ENCODE measurements around the gene ARHGAP6. TPM values are rescaled to one million over a fixed set of nuclear protein-coding genes. Genes with fewer than 3 reads are reported as not detected.

Gene ARHGAP6, protein sequence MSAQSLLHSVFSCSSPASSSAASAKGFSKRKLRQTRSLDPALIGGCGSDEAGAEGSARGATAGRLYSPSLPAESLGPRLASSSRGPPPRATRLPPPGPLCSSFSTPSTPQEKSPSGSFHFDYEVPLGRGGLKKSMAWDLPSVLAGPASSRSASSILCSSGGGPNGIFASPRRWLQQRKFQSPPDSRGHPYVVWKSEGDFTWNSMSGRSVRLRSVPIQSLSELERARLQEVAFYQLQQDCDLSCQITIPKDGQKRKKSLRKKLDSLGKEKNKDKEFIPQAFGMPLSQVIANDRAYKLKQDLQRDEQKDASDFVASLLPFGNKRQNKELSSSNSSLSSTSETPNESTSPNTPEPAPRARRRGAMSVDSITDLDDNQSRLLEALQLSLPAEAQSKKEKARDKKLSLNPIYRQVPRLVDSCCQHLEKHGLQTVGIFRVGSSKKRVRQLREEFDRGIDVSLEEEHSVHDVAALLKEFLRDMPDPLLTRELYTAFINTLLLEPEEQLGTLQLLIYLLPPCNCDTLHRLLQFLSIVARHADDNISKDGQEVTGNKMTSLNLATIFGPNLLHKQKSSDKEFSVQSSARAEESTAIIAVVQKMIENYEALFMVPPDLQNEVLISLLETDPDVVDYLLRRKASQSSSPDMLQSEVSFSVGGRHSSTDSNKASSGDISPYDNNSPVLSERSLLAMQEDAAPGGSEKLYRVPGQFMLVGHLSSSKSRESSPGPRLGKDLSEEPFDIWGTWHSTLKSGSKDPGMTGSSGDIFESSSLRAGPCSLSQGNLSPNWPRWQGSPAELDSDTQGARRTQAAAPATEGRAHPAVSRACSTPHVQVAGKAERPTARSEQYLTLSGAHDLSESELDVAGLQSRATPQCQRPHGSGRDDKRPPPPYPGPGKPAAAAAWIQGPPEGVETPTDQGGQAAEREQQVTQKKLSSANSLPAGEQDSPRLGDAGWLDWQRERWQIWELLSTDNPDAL (N-terminal part only)
- polyA plus RNA-seq (ENCODE audit: insufficient read length) = 15.0 TPM
- long read RNA-seq, donor 1, partial matches to known transcripts = 0 of 1 reads
- long read RNA-seq, donor 1, other reads (novel, unspliced or antisense) = 0 of 1 reads
- long read RNA-seq, donor 2, partial matches to known transcripts = 6 of 6 reads
- long read RNA-seq, donor 2, other reads (novel, unspliced or antisense) = 0 of 6 reads
- long read RNA-seq, donor 3 = 0 reads
- long read RNA-seq, donor 4 = 0 reads
- long read RNA-seq, donor 5 = 0 reads
- long read RNA-seq, donor 6 = 0 reads
- long read RNA-seq, donor 7, partial matches to known transcripts = 0 of 1 reads
- long read RNA-seq, donor 7, other reads (novel, unspliced or antisense) = 0 of 1 reads
- long read RNA-seq, donor 8, partial matches to known transcripts = 5 of 6 reads
- long read RNA-seq, donor 8, other reads (novel, unspliced or antisense) = 0 of 6 reads

DNA sequence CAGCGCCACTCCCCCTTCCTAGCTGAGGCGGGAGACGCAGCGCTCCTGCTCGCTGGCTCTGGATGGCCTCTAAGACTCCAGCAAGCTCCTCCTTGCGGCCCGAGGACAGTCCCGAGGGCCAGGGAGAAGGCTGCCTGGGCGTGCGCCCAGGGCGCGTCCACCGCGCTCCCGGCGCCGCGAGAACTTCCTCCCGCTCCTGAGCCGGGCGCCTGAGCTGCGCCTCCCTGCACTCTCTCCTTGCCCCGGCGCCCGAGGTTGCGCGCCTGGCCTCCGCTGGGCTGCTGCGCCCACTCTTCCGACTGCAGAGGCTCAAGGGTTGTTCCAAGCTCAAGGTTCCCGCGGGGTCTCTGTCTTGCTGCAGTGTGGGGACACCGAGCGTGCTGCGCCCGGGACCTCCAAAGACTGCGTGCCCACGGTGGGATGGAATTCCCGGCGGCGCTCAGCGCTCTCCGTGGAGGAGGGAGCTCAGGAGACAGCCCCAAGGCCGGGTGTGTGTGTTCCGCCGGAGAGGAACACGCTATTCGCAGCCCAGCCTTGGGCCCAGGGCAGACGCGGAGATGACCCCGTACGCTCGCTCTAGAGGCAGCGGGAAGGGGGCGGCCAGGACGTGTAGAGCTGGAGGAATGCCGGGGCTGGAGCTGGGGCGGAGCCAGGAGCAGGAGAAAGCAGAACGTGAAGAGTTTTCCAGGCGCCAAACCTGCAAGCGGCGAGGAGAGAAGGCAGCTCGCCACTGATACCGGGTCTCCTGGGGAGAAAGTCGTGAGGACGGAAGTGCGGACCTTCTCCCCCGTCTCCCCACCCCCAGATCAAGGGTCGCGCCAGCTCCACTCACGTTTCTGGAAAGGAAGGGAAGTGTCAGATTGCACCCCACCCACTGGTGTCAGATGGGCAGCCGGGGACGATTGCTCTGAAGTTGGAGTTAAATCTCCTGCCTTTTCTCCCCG lies at the start of gene ARHGAP6:
Gene ARHGAP6 (minus strand): TSS at position 753 of the 944 bp plus-strand sequence. CDS start 1,092 bp downstream, outside the sequence.
- no peak for DNase-seq

DNA sequence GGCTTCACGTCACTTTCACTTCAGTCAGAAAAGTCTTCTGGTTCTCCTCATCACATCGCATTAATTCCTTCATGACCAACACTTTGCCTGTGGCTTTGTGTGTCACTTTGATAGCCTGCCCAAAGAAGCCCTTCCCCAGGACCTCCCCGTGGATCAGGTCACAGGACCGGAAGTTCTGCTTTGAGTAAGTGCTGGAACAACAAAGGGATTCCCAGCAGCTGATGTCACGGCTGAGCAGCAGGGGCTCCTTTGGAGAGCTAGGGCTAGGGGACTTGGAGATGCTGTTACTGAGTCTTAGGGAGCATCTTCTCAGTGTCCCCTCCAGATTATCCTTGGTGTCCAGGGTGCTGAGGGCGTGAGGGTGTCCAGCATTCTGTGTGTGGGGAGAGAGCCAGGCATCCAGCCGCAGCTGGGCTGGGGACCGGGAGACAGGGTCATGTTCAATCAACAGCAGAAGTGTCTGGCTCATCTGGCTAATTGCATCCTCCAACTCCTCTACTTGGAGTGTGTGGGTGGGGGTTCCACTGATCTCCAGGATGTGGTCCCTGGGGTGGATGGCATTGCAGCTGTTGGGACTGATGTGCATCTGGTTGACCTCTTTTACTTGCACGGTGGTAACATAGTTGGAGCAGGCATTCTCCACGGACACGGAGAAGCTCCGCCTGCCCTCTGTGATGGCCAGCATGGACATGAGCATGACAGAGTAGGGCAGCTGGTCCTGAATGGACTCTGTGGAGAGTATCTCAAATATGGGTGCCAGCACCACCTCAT lies 39.2 kb upstream of the ARHGAP6 start:
- no peak for DNase-seq

DNA sequence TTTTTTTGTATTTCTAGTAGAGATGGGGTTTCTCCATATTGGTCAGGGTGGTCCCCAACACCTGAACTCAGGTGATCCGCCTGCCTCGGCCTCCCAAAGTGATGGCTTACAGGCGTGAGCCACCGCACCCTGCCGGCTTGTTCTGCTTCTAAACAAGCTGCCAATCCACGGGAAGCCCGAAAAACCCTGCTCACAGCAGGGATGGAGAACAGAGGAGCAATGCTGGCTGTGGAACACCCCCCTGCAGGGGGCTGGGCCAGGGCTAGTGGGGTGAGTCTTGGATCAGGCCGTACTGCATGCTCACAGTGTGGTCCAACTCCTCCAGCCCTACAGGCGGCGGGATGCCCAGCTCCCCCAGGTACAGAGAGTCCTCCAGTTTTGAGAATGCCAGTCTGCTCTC lies 38.1 kb upstream of the ARHGAP6 start:
- DNase-seq = no peak

DNA sequence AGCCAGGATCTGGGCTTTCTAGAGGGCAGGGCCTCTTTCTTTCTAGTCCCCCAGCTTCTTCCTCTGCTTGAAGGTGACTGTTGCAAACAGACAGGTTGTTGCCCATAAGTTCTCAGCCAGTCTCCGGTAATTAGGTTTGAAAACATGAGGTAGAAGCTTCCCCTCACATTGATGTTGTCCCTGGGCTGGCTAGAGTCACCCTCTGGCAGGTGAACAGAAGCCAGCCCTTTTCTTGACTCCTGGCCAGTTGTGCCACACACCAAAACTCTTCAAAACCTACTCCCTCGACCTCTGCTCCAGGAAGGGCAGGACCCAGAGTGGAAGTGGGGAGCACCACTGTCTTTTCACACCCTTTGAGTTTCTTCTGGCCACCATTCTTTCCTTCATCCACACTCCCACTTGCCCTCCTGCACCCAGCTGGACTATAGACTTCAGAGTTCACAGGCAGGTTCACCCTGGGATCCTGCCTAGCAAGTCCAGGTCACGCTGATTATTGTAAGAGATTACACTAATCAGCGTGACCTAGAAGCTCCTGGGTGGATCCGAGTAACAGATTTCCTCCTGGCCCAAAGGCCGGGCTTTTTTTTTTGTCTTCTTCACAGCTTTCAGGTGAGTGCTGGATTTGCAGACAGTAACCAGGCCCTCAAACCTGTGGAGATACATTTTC lies 37.4 kb upstream of the ARHGAP6 start:
- no peak for DNase-seq

DNA sequence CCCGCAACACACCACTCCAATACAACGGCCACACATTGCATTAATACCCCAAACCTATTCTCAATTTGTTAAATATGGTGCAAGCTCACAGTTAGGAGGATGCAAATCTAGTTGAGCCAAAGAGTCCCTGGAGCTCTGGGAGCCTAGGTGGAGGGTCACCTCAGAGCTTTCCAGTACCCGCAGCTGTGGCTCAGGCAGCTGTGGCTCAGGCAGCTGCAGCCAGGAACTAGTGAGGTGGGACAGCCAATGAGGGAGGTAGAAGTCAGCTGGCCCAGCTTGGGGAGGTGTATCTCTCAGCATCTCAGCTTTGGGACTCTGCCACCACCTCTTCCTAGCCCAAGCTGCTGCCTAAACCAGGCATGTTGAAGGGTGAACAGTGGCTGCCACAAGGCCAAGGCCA lies 36.7 kb upstream of the ARHGAP6 start:
- no peak for DNase-seq

DNA sequence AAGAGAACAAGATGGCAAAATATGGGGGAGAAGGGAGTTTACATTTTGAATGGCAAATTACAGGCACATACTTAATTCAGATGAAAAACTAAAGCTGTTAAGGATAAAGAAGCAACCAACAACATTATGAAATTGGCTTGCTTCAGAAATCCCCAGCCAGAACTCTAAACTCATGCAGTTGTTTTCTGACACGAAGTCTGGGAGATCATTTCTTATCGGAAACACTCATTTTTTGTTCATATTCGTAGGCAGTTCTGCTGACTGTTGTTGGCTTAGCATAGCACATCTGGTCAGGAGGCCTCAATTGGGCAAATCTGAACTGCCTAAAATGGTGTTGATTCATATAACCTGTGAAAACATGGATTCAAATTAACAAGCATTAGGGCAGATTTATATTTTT lies 33.0 kb upstream of the ARHGAP6 start:
- DNase-seq = no peak

DNA sequence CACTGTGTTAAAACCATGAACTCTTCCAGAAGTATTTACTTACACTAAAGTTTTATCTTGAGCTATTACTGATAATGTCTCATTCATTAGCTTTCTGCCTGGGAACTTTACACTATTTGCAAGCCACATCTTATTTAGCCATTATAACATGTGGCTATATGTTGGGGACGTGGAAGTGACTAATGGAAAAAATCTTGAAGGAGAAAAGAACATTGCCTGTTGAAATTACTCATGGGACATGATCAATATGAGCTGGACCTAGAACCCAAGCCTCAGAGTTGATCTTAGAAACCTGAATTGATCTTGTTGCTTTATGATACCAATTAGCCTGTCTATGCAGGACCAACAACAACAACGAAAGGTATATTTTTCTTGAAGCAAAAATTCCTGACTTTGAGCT lies 22.5 kb upstream of the ARHGAP6 start:
- DNase-seq = no peak

DNA sequence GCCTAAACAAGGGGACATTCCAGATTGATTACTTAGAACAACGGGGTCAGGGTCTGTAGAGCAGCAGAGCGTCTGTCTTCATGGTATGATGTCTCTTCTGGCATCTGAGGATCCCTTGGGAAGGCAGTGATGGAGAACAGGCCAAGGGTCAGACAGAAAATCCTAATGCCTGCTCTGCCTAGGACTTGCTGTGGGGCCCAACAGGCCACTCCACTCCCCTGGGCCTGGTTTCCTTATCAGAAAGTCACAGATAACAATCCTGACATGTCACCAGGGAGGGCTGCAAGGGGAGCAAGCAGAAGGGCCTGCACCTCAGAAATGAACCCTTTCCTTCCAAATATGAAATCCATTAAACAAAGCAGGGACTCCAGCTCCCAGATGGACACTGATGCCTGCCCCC lies 21.4 kb upstream of the ARHGAP6 start:
- DNase-seq = no peak

DNA sequence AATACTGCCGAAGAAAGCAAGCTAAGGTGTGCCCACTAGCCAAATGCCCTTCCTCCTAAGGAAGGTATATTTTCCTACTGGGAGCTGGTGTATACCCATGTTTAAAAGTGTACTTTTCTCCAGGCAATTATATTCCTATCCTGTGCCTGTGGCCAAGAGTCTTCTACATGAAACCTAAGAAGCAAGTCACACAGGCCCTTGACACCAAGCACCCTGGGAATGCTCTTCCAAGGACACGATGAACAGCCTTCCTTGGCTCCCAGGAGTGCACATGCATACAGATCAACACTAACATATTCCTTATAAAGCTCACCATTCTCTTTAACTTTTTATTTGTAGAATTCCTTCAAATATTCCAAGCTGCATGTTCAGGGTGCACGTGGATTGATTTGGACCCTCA lies 17.3 kb upstream of the ARHGAP6 start:
- DNase-seq = no peak

DNA sequence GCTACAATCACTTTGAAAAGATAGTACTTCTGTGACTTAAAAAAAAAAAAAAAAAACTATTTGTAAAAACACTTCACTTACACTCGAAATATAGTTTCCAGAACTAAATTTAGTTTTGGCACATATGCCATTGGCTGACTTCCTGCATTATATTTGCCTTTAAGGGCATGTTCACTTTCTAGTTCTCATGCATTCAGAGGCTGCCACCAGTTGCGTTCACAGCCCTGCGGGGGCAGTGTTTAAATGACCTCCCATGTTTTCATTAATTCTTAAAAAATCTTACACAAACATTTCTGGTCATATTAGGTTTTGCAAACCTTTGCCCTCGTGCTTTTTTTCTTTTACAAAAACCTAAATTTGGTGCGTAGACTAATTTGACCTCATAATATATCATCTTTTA lies 12.4 kb upstream of the ARHGAP6 start:
- no peak for DNase-seq

DNA sequence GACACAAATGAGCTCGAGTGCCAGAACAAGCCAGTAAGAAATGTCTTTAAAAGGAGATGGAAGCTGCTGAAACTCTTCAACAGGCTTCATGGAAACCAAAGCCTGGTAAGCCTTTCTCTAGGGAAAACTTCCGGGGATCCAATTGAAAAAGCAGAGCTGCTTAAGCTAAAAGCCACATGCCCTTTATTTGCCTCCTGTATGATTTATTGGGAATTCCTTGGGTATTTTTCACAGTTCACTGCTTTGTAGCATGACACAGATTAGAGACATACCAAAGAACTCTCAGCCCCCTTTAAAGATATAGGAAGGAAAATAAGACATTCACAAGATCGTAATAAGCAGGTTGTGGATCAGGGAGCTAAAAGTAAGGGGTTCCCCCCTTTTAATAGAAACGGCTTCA lies 6.5 kb upstream of the ARHGAP6 start:
- no peak for DNase-seq

DNA sequence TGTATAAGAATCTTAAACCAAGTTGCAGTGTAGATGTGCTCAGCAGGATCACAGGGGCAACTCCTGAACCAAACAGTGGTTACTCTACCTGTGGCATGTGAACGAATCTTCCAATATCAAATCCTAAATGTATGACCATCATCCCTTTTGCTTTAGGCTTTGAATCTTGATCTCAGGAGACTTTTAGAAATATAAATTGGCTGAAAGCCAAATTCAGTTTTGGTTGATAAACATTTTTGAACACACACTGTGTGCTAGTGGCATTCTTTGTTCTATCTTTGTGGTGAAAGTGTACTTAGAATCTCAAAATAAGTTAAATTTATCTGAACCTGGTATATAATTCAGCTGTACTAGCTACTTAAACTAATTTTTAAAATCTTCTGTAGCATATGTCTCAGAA lies 4.6 kb upstream of the ARHGAP6 start:
- DNase-seq = no peak

DNA sequence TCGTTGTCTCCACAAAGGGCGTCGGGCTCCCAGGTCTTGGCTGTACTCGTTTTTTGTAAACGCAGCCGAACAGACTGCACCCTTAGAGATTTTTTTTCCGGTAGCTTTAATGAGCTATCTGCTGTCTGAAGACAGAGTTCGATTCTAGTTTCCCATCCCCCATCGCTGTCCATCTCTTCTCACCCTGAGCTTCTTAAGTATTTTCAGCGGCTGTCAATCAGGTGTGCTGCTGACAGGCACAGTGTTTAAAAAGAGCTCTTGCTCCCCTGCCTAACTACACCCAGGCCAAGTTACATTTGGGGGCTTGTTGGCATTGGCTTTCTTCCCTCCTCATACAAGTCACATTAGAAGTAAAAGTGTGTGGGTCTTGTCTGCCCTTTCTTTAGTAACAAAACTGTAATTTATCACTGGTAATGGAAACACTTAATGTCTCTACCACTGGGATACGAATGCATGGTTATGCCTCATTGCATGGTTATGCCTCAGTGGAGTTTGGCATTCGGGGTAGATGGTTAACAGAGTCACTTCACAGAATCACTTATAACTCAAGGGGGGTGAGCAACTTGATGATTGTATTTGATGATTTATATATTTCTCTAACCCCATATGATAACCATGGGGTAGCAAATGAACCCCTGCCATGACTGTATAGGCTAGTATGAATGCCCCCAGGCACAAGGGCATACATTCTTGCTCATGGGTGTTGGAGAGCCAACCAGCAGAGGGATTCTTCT lies 1.4 kb upstream of the ARHGAP6 start:
- no peak for DNase-seq

DNA sequence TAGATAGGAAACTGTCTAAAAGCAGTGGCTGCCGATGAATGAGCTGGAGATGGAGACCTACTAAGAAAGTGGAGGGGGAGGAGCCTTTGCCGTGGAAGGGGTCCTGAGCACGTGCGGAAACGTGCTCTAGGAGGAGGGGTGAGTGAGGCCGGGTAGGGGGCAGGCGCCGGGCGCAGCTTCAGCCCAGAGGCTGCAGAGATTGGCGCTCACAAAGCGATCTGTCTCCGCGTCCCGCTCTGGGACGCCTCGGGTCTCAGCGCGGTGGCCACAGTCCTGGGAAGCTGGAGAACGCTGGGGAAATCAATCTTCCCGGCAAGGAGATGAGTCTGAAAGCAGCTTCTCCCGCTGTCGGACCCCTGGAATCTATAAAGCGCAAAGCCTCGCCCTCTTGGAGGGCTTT lies 444 bp upstream of the ARHGAP6 start:
- DNase-seq = no peak

DNA sequence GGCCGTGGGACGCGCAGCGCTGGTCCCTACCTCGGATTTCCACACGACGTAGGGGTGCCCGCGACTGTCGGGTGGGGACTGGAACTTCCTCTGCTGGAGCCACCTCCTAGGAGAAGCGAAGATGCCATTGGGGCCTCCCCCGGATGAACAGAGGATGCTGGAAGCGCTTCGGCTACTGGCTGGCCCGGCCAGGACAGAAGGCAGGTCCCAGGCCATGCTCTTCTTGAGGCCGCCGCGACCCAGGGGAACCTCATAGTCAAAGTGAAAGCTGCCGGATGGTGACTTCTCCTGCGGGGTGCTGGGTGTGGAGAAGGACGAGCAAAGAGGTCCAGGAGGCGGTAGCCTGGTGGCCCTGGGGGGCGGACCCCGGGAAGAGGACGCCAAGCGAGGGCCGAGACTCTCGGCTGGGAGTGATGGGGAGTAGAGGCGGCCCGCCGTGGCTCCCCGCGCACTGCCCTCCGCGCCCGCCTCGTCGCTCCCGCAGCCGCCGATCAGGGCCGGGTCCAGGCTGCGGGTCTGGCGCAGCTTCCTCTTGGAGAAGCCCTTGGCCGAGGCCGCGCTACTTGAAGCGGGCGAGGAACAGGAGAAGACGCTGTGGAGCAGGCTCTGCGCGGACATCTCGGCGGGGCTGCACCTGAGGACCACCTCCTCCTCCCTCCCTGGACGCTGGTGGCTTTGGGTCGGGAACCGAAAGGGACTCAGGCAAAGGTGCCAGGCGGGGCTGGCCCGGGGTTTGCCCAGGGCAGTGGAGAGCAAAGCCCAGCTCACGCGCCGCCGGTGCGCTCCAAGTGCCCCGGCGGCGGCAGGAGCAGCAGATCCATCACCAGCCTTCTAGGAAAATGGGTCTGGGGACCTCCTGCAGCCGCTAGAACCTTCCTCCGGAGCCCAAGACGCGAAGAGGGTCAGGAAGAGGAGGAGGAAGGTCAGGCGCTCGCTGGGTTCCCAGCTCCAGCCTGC lies 1.2 kb downstream of the ARHGAP6 start:
- no peak for DNase-seq

DNA sequence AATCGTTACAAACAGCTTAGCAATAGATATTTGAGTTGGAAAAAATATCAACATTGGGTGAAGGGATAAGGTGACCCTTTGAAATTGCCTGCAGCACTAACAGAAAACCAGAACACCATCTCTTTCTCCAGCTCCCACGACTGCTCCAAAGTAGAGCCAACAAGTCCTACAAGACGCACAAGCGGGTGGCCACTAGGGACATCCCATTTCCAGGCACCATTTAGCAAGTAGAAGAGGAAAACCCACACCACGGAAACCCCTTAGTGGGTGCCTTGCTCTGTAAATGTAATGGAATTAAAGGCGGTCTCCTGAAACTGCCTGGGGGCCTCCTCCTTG lies 1.9 kb downstream of the ARHGAP6 start:
- no peak for DNase-seq

DNA sequence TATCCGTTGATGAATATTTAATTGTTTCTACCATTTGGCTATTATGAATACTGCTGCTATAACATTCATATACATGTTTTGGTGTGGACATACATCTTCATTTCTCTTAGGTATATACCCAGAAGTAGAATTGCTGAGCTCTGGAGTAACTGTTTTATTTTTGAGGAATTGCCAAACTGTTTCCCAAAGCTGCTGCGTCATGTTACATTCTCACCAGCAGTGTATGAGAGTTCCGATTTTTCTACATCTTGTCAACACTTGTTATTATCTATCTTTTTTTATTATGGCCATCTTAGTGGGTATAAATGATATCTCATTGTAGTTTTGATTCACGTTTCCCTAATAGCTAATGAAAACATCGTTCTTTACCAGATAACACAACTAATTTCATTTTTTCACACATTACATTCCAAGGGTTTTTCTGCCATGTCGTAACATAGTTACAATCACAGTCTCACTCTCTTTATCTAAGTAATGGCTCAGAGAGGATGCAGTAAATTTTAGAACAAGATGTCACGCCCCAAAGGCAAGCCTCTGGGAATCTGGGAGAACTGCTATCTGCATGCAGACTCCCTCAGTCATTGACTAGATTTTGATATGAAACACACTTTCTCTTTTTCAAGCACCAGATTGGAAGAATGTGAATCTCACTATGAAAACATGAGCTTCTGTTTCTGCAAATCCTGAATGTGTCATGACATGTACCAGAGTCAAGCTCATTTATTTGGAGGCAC lies 10.3 kb downstream of the ARHGAP6 start:
- no peak for DNase-seq

Measured in left kidney (tissue), 8 donors.